H1 (cell line): ENCODE data around the gene CACNA2D1.

Experiments used
- CBX8 ChIP-seq: fragments of 300-800, 300-1000 bp; sonication (generic); IDR thresholded peaks from 2 replicates; pipeline ENCODE4 v1.7.1; 2016; ENCODE audit warnings: low read depth, low read length, borderline replicate concordance
- CEBPB ChIP-seq: IDR thresholded peaks from 2 replicates; pipeline ENCODE4 v1.6.1; 2012; ENCODE audit warnings: low read depth, low read length
- EP300 ChIP-seq, 2 experiments: IDR thresholded peaks; 1 replicate in 1 of 2; 2 replicates in 1 of 2; pipeline ENCODE4 v1.6.1; 2011 to 2012; ENCODE audit warnings: low read depth in 2 of 2, low read length in 2 of 2, mild to moderate bottlenecking in 2 of 2, borderline replicate concordance in 1 of 2, inconsistent platforms in 1 of 2, moderate library complexity in 1 of 2
- EZH2 ChIP-seq: fragments of 200-600 bp; sonication (generic); IDR thresholded peaks from 2 replicates; pipeline ENCODE4 v1.7.1; 2012; ENCODE audit warnings: low read depth, mild to moderate bottlenecking, moderate library complexity, low read length, inconsistent platforms; ENCODE audit not compliant: severe bottlenecking
- JUN ChIP-seq: IDR thresholded peaks from 2 replicates; pipeline ENCODE4 v1.6.1; 2011; ENCODE audit warnings: low read depth, mild to moderate bottlenecking, improper control_type of control experiment, low read length
- KDM1A ChIP-seq: fragments of 200-600, 300-600 bp; sonication (generic); IDR thresholded peaks from 2 replicates; pipeline ENCODE4 v1.7.1; 2016; ENCODE audit warnings: mild to moderate bottlenecking, low read length, borderline replicate concordance
- SRF ChIP-seq: IDR thresholded peaks from 2 replicates; pipeline ENCODE4 v1.6.1; 2011; ENCODE audit warnings: mild to moderate bottlenecking, low read depth, low read length, moderate library complexity
- SUZ12 ChIP-seq: fragments of 200-600 bp; sonication (generic); IDR thresholded peaks from 2 replicates; pipeline ENCODE4 v1.6.1; 2012; ENCODE audit warnings: mild to moderate bottlenecking, inconsistent platforms, low read length, moderate library complexity, mixed read lengths
- TF ChIP-seq, protein P1 (sequence below), 3 experiments: IDR thresholded peaks; 1 replicate in 2 of 3; 2 replicates in 1 of 3; pipeline versions ENCODE4 v1.5.1 to v1.6.1; 2011; ENCODE audit warnings: low read length in 3 of 3, mild to moderate bottlenecking in 3 of 3, inconsistent platforms in 2 of 3, low read depth in 1 of 3, moderate library complexity in 1 of 3; ENCODE audit not compliant: insufficient read depth in 1 of 3; ENCODE audit errors: control extremely low read depth in 1 of 3
- TF ChIP-seq, protein P2 (sequence below): IDR thresholded peaks from 2 replicates; pipeline ENCODE4 v1.6.1; 2012; ENCODE audit warnings: inconsistent platforms
- TF ChIP-seq, protein P3 (sequence below): IDR thresholded peaks from 2 replicates; pipeline ENCODE4 v1.6.1; 2011; ENCODE audit warnings: low read length, improper control_type of control experiment

DNA sequence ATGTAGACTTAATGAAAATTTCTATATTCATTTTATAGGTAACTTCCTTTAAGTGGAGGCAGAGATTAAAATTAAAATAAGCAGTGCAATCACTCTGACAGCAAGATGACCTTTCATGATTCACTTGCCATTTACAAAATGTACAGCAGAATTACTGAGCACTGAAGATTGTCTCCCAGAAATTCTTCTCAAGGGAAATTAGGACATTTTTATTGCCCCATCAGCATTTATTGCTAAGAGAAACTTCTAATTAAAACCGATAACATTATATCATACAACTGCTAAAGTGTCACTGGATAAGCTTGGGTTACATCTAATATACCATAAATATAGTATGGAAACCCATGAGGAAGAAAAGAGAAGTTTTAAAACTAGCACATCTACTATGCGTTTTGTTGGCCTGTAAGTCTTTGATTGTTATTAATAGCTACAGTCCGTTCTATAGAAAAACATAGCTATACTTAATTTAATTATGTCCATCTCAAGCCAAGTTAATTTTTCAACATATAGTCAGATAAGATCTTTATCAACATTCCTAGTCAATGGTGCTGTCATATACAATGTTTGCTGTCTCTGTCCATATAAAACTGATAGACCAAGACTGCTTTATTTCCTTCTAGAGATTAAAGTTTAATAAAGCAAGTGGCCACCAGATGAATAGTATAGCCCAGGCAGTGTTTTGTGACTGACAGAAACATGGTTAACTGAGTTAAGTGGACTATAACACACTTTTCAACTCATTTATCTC lies 456.7 kb downstream of the CACNA2D1 start:
- TF ChIP-seq, protein P1, sequence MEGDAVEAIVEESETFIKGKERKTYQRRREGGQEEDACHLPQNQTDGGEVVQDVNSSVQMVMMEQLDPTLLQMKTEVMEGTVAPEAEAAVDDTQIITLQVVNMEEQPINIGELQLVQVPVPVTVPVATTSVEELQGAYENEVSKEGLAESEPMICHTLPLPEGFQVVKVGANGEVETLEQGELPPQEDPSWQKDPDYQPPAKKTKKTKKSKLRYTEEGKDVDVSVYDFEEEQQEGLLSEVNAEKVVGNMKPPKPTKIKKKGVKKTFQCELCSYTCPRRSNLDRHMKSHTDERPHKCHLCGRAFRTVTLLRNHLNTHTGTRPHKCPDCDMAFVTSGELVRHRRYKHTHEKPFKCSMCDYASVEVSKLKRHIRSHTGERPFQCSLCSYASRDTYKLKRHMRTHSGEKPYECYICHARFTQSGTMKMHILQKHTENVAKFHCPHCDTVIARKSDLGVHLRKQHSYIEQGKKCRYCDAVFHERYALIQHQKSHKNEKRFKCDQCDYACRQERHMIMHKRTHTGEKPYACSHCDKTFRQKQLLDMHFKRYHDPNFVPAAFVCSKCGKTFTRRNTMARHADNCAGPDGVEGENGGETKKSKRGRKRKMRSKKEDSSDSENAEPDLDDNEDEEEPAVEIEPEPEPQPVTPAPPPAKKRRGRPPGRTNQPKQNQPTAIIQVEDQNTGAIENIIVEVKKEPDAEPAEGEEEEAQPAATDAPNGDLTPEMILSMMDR (IDR thresholded peaks at IDR 0.05; ENCODE audit: control extremely low read depth in 1 of 3, insufficient read depth in 1 of 3, low read depth in 1 of 3, low read length in 3 of 3) = no peak
- TF ChIP-seq, protein P2, sequence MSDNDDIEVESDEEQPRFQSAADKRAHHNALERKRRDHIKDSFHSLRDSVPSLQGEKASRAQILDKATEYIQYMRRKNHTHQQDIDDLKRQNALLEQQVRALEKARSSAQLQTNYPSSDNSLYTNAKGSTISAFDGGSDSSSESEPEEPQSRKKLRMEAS = no peak
- no peak for TF ChIP-seq EP300 (IDR thresholded peaks at IDR 0.05; ENCODE audit: borderline replicate concordance in 1 of 2, low read depth in 2 of 2, low read length in 2 of 2)
- no peak for TF ChIP-seq KDM1A
- TF ChIP-seq JUN = no peak
- TF ChIP-seq EZH2 = no peak
- TF ChIP-seq SRF = no peak
- no peak for TF ChIP-seq SUZ12
- TF ChIP-seq, protein P3, sequence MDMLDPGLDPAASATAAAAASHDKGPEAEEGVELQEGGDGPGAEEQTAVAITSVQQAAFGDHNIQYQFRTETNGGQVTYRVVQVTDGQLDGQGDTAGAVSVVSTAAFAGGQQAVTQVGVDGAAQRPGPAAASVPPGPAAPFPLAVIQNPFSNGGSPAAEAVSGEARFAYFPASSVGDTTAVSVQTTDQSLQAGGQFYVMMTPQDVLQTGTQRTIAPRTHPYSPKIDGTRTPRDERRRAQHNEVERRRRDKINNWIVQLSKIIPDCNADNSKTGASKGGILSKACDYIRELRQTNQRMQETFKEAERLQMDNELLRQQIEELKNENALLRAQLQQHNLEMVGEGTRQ = no peak
- TF ChIP-seq CBX8 = no peak
- no peak for TF ChIP-seq CEBPB
